Activated effector memory CD4-positive, alpha-beta T cell treated with Interleukin-2 at 50 U/mL for 16 hours (primary cell): Measurements from ENCODE around the gene CGB8.
A peak's percentile ranks its signal among the peaks of the same experiment; 100 is the strongest.
"Not testable (repeated sequence)": the region's sequence is repeated elsewhere in the genome, so short reads cannot be mapped to it uniquely, and the experiment has no call there.

Experiments
- DNase-seq: peaks from one replicate; pipeline ENCODE4 v3.0.0-alpha.2; 2020

The CGB8 gene

DNA sequence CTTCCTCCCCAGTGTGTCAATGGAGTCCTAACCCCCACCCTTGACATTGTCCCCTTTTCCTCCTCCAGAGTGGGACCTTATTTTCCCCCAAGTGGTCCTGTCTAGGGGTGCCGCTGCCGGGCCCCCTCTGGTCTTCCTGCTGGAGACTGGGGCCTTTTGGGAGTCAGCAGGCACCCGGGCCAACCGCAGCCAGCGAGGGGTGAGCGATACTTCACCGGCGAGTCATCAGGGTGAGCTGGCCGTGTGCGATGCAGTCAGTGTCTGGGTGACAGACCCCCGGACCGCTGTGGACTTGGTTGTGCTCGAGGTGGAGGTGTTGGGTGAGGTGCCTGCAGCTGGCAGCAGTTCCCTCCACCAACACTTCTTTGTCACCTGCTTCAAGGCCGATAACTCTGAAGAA is 19.2 kb downstream of the CGB8 start:
- DNase-seq, result not testable (repeated sequence)

DNA sequence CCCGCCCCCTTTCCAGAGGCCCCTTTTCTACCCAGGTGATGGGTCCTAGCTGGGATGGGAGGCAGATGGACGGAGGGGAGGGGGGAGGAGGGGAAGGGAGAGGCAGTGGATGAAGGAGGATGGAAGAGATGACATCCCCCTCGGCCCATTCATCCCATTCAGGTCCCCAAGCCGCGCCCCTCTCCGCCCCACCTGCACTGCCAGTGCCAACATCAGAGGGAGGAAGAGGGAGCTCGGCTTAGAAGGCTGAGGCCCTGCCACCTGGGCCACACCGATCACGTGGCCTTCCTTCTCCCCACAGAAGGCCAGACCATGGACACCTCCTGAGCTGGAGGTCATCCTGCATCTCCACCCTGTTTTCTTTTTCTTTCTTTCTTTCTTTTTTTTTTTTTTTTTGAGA is 20.2 kb downstream of the CGB8 start:
- not testable (repeated sequence) for DNase-seq

DNA sequence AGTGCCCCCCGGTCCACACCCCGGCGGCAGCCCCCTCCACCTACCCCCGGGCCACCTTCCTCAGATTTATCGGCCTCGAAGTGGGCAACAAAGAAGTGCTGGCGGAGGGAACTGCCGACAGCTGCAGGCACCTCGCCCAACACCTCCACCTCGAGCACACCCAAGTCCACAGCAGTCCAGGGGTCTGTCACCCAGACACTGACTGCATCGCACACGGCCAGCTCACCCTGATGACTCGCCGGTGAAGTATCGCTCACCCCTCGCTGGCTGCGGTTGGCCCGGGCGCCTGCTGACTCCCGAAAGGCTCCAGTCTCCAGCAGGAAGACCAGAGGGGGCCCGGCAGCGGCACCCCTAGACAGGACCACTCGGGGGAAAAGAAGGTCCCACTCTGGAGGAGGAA is 23.3 kb downstream of the CGB8 start:
- DNase-seq, result not testable (repeated sequence)

DNA sequence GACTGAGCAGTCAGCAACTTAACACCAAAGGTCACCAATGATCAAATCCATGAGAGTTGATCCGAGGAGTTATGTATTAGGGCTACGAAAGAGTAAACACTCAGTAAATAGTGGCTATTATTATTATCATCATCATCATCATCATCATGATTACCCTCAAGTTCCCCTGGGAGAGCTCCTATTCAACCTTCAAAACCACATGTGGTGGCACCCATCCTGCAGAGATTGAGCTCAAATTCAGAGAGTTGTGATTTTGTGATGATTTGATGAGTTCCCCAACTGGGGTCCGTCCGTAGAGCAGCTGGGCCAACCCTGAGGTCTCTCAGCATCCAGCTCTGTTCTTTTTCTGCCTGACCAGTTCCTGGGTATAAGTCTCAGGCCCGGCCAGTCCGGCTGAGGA is 23.8 kb downstream of the CGB8 start:
- not testable (repeated sequence) for DNase-seq

DNA sequence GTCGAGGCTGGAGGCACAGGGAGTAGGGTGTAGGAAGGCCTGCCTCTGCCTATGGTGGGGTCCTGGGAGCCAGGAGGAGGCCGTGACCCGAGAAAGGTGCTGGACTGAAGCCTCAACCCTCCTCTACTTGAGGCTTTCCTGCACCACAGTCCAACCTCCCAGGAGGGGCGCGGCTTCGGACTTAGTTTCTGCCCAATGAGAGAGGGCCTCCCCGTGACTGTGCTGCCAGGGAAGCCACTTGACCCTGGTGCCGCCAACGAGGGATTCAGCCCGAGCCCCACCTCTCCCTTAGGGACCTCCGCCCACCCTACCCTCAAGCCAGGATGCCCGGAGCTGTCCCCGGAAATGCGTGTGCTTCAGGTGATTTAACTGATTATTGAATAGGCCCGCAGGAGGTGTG is 24.7 kb downstream of the CGB8 start, which contains the start of gene CGB3:
Gene CGB3, minus strand, starts transcription at position 101 of the 400 bp plus-strand sequence. CDS start 362 bp downstream, outside the sequence.
- not testable (repeated sequence) for DNase-seq

DNA sequence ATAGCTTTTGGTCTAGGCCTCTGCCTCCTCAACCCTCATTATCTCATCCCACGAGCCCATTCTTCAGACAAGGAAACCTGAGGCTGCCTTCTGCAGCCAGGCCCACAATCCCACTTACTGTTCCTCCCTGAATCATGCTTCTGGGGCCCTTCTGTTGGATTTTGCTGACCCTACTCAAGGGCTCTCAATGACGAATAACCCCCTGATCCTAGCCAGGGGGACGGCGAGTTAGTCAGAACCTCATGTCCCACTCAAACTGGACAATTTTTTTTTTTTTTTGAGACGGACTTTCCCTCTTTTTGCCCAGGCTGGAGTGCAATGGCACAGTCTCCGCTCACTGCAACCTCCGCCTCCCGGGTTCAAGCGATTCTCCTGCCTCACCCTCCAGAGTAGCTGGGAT is 26.8 kb downstream of the CGB8 start:
- DNase-seq, result no peak

DNA sequence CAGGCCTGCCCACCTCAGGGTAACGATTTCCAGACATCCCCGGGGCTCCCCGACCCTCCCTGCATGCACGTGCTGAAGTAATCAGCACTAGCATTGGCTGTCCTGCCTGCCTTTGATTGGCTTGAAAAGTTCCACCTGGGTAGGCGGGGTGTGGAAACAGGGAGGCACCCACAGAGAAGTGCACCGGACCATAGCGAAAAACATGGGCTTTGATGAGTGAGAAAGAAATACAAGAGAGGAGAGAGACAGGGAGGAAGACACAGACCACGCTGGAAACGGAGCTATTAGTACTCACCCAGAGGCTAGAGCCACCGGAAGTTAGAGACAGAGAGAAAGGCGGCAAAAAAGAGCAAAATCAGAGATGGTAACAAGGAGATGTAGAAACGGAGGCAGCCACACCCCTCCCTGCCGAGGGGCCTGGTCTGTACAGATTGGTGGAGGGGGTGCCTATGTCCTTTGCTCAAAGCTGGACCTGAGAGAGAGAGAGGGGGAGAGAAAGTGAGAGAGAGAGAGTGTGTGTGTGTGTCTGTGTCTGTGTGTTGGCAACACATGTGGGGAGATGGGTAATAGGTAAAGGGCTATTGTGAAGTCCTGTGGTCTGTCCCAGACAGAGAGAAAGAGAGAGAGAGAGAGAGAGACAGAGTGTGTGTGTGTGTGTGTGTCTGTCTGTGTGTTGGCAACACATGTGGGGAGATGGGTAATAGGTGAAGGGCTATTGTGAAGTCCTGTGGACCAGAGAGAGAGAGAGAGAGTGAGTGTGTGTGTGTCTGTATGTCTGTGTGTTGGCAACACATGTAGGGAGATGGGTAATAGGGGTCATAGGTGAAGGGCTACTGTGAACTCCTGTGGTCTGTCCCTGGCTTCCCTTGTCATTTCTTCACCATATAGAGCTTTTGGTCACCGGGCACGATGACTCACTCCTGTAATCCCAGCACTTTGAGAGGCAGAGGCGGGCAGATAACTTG is 27.7 kb downstream of the CGB8 start:
- DNase-seq, result no peak

DNA sequence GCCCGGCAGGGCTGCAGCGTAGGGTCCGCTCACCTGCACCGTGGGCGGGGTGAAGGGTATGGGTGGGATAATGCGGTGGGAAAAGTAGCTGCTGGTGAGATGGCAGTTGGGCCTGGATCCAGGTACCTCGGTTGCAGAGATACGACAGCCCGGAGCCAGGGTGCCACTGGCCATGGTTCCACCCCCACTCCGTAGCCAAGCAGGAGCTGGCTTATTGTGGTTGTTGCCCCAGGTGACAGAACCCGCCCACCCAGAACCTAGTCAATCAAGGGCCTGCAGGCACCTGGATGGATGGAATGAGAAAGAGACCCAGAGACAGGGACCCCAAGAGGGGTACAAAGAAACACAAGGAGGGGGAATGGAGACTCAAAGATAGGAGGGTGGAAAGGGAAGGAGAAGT is 28.6 kb downstream of the CGB8 start:
- no peak for DNase-seq

DNA sequence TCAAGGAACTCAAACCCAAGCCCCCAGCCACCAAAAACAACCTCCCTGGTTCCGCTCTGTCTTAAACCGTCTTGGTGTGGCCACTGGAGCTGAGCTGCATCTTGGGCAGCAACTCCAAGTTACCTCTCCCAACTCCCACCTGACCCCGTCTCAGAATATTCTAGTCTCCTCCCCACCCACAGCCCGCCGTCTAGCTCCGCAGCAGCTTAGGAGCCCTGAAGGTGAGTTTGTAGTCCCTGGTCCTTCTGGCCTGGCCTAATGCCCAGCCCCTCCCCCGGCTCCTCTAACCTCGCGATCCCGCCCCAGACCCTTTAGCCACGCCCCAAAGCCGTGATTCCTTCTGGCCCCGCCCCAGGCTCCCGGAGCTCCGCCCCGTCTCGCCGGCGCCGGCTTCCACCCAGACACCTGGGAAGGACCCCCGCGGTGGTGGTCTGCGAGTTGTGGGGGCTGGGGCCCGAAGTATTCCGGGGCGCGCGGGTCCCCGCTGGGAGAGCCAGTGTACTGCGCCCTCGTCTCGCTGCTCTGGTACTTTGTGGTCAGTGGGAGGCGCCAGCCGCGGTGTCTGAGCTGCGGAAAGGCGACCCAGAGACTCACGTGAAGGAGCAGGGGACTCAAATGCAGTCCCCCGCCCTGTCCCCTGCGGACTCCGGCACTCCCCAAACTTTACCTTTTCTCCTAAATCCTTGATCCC is 29.5 kb downstream of the CGB8 start:
- peak; percentile 46 for DNase-seq

DNA sequence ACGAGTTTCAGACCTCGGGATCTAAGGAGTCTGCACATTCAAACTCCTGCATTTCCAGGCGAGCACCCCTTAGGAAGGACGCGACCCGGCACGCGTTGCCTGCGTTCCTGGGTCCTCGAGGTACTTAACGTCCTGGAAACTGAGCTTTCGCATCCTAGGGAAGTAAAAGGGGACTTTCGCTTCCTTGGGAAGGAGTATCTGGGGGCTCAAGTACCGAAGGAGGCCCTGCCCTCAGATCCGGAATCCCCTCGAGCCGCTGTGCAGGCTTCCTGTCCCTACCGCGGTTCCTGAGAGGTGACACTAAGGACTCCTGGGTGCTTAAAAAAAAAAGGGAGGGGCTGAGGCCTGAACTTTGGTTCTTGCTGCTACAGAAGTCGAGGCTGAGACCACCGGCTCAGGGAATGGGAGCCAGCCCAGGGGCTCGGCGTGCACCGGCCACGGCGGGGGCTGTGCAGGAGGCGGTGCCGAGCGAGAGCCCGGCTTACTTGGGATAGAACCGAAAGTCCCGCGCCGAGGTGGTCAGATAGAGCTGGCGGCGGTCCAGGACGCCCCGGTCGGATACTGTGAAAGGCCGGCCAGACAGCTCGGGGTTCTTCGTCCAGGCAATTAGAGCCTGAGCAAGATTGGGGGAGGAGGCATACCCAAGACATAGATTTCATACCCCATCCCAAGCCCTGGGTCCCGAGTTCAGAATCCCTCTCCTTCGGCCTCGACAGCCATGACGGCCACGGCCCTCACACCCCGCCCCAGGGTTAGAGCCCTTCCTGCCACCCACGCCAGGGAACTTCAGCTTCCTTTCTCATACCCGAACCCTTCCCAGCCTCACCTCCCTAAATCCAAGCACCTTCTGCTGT is 30.3 kb downstream of the CGB8 start:
- not testable (repeated sequence) for DNase-seq

DNA sequence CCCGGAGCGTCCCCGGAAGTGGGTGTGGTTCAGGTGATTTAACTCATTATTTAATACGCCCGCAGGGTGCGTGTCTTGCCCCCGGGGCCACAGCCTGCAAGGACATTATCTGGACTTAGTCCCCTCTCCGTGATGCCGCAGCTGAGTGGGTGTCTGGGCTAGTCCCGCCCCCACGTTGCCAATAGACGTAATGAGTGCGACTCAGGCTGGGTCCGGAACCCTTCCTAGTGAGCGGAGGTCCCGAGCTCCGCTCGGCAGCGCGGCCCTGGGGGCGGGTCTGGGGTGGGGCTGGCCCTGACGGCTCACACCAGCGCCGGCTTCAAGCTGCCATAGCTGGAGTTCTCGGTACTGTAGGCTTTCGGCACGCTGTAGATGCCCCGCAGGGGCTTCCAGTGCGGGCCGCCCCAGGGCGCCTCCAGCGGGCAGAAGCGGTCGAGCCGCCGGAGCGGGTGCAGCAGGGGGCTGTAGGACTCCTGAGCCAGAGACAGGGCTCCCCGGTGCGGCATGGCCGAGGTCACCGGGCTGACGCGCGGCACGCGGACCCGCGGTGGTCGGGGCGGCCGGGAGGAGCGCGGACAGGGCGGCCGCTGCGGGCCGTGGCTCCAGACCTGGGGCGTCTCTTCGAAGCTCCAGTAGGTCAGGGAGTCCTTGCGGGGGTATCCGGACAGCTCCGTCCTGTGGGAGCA is 31.1 kb downstream of the CGB8 start:
- peak; percentile 57 for DNase-seq

DNA sequence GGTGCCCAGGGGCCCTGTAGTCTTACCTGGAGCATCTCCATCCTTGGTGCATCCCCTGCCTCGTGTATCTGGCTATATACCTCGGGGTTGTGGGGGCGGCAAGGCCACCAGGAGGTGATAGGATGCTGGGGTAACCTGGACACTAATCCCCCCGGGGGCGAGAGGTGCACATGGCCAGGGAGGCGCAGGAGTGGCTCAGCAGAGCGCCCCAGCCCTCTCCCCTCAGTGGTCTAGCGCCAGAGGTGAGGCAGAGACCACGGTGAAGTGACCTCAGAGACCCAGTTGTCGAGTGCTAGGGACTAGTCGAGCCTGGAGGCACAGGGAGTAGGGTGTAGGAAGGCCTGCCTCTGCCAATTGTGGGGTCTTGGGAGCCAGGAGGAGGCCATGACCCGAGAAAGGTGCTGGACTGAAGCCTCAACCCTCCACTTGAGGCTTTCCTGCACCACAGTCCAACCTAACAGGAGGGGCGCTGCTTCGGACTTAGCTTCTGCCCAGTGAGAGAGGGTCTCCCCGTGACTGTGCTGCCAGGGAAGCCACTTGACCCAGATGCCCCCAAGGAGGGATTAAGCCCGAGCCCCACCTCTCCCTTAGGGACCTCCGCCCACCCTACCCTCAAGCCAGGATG is 31.8 kb downstream of the CGB8 start, which contains the start of gene LHB:
Gene LHB, minus strand, starts transcription at position 51 of the 625 bp plus-strand sequence. Its CDS starts 10 bp downstream, at position 41.
- DNase-seq, result no peak

DNA sequence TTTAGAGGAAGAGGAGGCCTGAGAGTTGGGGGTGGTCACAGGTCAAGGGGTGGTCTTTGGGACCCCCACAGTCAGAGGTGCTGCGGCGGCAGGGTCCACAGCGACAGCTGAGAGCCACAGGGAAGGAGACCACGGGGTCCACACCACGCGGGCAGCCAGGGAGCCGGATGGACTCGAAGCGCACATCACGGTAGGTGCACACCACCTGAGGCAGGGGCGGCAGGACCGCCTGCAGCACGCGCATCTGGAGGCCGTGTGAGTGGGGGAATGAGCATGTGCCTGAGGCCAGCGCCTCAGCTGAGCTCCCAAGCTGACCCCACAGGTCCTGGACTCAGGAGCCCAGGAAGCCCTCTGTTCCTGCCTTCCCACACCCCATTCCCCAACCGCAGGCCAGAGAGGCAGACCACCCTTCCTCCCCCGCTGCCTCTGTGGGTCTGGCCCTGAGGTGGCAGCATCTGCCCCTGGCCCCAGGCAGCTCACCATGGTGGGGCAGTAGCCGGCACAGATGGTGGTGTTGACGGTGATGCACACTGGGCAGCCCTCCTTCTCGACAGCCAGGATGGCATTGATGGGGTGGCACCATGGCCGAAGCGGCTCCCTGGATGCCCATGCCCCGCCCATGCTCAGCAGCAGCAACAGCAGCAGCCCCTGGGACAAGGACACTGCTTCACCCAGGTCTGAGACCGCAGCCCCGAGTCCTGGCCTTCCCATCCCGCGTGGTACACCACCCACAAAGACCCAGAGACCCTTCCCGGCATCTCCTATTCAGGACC is 32.7 kb downstream of the CGB8 start:
- no peak for DNase-seq

DNA sequence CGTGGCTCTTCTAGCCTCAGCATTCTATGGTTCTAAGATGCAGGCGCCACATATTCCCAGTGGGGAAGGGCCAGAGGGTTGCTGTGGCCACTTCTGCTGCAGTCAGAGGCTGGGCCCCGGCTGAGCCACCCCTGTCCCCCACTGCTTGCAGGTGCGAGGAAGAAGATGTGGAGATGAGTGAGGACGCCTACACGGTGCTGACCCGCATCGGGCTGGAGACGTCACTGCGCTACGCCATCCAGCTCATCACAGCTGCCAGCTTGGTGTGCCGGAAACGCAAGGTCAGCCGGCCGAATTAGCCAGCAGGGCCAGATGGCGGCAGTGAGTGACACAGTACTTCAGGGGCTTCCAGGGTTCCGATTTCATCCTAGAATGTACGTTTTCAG is 34.0 kb downstream of the CGB8 start:
- no peak for DNase-seq

DNA sequence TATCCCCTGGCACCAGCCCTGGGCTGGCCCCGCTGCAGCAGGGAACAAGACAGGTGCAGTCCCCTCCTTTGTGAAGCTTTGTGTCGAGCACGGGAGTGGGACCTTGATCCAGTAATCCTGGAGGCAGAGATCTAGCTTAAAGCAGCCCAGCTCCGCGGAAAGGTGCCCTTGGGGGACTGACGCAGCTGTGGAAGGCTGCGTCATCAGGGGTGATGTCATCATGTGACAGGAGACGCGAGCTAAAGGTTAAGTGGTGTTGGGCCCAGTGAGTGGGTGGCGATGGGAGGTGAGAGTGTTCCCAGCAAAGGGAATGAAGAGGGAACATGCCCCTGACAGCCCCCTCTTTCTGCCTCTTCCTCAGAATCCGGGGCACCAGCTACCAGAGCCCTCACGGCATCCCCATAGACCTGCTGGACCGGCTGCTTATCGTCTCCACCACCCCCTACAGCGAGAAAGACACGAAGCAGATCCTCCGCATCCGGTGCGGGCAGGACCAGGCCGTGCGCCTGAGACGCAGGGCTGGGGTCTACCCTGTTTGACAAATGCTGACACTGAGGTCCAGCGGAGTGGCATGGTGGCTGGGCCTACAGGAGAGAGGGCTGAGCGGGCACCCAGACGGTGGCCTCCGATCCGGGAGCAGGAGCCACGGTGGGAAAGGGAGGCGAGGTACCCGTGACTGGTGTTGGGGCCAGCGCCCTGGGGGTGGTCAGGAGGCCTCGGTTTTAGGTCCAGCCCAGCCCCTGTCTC is 34.6 kb downstream of the CGB8 start:
- no peak for DNase-seq

DNA sequence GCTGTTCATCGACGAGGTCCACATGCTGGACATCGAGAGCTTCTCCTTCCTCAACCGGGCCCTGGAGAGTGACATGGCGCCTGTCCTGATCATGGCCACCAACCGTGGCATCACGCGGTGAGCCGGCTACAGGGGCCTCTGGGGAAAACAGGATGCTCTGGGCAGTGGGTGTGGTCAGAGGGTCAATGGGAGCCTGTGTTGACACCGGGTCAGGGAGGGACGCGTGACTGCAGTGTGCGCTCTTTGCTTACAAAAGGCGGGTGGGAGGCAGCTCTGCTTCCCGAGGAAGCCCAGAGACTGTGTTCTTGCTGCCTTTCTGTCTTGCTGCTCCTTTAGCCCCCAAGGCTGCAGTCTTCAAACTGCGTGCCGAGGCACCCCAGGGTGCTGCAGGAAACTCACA is 37.7 kb downstream of the CGB8 start:
- no peak for DNase-seq

DNA sequence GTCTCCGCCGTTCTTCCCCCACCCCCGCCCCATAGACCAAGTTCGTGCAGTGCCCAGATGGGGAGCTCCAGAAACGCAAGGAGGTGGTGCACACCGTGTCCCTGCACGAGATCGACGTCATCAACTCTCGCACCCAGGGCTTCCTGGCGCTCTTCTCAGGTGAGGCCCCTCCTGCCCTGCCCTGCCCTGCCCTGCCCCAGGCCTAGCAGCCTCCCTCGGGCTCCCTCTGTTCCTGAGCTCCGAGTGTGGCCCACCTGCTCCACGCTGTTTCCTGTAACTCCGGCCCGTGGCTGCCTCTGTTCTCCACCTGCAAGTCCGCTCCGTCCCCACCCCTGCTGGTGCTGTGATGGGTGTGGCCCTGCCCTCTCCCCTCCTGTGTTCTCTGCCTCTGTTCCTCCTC is 38.5 kb downstream of the CGB8 start:
- no peak for DNase-seq

DNA sequence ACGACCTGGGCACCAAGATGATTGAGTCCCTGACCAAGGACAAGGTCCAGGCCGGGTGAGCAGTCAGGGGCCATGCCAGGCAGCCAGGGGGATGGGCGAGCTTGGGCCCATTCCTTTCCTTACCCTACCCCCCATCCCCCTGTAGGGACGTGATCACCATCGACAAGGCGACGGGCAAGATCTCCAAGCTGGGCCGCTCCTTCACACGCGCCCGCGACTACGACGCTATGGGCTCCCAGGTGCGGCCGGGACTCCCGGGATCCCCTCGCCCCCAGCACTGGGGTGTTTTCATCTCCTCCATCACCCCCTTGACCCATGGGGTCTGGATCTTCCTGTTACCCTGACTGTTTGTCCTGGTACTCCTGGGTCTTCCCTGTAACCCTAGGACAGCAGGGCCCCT is 39.1 kb downstream of the CGB8 start:
- no peak for DNase-seq

DNA sequence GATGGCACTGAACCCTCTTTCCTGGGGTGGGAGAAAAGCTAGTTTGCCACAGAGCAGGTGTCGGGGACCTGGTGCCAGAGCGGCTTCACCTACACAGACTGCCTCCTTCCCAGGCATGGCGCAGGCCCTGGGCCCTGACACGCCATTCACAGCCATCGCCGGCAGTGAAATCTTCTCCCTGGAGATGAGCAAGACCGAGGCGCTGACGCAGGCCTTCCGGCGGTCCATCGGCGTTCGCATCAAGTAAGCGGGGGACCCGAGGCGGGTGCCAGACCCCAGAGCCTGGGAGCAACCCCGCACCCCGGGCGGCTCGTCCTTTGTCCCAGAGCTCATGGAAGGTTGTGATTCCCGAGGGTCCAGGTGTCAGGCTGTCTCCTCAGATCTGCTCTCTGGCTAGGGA is 42.0 kb downstream of the CGB8 start:
- DNase-seq, result no peak

DNA sequence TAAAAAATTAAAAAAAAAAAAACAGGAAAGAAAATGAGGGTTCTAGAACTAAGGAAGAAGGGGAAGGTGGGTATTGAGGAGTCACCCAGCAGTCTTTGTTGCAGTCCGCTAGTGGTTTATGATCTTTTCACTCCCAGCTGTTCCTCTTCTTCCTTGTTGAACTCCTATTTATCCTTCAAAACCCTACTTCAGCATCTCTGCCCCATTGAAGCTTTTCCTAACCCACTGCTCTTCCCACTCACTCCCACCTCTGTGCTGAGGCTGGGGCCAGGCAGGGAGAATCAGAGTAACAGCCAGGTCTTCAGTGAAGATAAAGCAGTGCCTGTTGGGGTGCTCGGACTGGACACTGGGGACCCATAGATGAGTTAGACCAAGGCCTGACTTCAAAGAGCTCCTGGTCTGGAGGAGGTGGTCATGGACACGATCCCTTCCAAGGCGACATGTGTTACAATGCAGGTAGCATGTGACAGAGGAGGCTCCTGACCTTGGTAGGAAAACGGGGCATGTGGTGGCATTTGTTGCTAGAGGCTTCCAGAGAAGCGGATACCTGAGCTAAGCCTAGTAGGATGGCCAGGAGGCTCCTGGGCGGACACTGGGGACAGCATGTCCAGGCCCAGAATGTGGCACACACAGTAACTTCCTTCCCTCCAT is 43.8 kb downstream of the CGB8 start:
- no peak for DNase-seq
